HepG2 (cell line): ENCODE measurements around the gene ALDH3B2. TPM values are rescaled to one million over a fixed set of nuclear protein-coding genes. Genes with fewer than 3 reads are reported as not detected.

Experiments used
- ARNT2 ChIP-seq: sonication (generic); formaldehyde crosslinking; IDR thresholded peaks from 2 replicates; pipeline ENCODE4 v1.8.0; 2022; ENCODE audit warnings: mild to moderate bottlenecking, low read depth, missing genetic modification reagents, moderate library complexity
- ARNTL ChIP-seq: sonication (generic); formaldehyde crosslinking; IDR thresholded peaks from 2 replicates; pipeline ENCODE4 v1.4.0; 2020; ENCODE audit warnings: mild to moderate bottlenecking, missing genetic modification reagents
- CHD4 ChIP-seq: fragments of 200-600 bp; sonication (generic); IDR thresholded peaks from 2 replicates; pipeline ENCODE4 v1.7.0; 2017; ENCODE audit warnings: mild to moderate bottlenecking, low read length, borderline replicate concordance
- FLYWCH1 ChIP-seq: sonication (generic); formaldehyde crosslinking; IDR thresholded peaks from 2 replicates; pipeline ENCODE4 v1.8.1; 2023; ENCODE audit warnings: mild to moderate bottlenecking, missing genetic modification reagents
- HCFC1 ChIP-seq: fragments of 150-350 bp; IDR thresholded peaks from 2 replicates; pipeline ENCODE4 v1.6.1; 2014; ENCODE audit warnings: low read depth, low read length
- KDM5B ChIP-seq: sonication (generic); formaldehyde crosslinking; IDR thresholded peaks from 2 replicates; pipeline ENCODE4 v1.4.0; 2020; ENCODE audit warnings: missing genetic modification reagents, mild to moderate bottlenecking, borderline replicate concordance
- KLF11 ChIP-seq: IDR thresholded peaks from 2 replicates; pipeline ENCODE4 v1.6.1; 2016; ENCODE audit warnings: missing compliant biosample characterization
- MED13 ChIP-seq: sonication (generic); formaldehyde crosslinking; IDR thresholded peaks from 2 replicates; pipeline ENCODE4 v1.5.0; 2020; ENCODE audit warnings: missing genetic modification reagents
- NFE2L2 ChIP-seq: fragments of 150-350 bp; IDR thresholded peaks from 2 replicates; pipeline ENCODE4 v1.6.1; 2014; ENCODE audit warnings: low read length
- PAF1 ChIP-seq: IDR thresholded peaks from 2 replicates; pipeline ENCODE4 v1.6.1; 2016; ENCODE audit warnings: missing genetic modification reagents, missing compliant biosample characterization
- POLR2AphosphoS5 ChIP-seq: IDR thresholded peaks from 2 replicates; pipeline ENCODE4 v1.6.1; 2012; ENCODE audit warnings: low read depth, low read length
- RBAK ChIP-seq: sonication (generic); formaldehyde crosslinking; IDR thresholded peaks from 2 replicates; pipeline ENCODE4 v1.5.1; 2020; ENCODE audit warnings: mild to moderate bottlenecking, missing genetic modification reagents
- RFXANK ChIP-seq: IDR thresholded peaks from 2 replicates; pipeline ENCODE4 v1.6.1; 2016
- SOX5 ChIP-seq: IDR thresholded peaks from 2 replicates; pipeline ENCODE4 v1.6.1; 2016; ENCODE audit warnings: borderline replicate concordance
- ZBTB7A ChIP-seq: sonication (generic); formaldehyde crosslinking; IDR thresholded peaks from 2 replicates; pipeline ENCODE4 v1.8.0; 2022; ENCODE audit warnings: mild to moderate bottlenecking, missing genetic modification reagents
- ZFP37 ChIP-seq: sonication (generic); formaldehyde crosslinking; IDR thresholded peaks from 2 replicates; pipeline ENCODE4 v1.4.0; 2020; ENCODE audit warnings: missing genetic modification reagents, borderline replicate concordance
- ZIK1 ChIP-seq: sonication (generic); formaldehyde crosslinking; IDR thresholded peaks from 2 replicates; pipeline ENCODE4 v1.5.0; 2020; ENCODE audit warnings: mild to moderate bottlenecking, low read depth, missing genetic modification reagents, borderline replicate concordance
- ZNF20 ChIP-seq: sonication (generic); formaldehyde crosslinking; IDR thresholded peaks from 2 replicates; pipeline ENCODE4 v1.4.0; 2020; ENCODE audit warnings: mild to moderate bottlenecking, moderate library complexity, missing genetic modification reagents
- ZNF597 ChIP-seq: sonication (generic); formaldehyde crosslinking; IDR thresholded peaks from 2 replicates; pipeline ENCODE4 v1.5.0; 2020; ENCODE audit warnings: missing genetic modification reagents
- ZNF652 ChIP-seq: IDR thresholded peaks from 2 replicates; pipeline ENCODE4 v1.6.1; 2016; ENCODE audit warnings: low read depth, borderline replicate concordance
- ZNF660 ChIP-seq: sonication (generic); formaldehyde crosslinking; IDR thresholded peaks from 2 replicates; pipeline ENCODE4 v1.5.1; 2020; ENCODE audit warnings: mild to moderate bottlenecking, low read depth, missing genetic modification reagents, borderline replicate concordance
- ZNF678 ChIP-seq: sonication (generic); formaldehyde crosslinking; IDR thresholded peaks from 2 replicates; pipeline ENCODE4 v1.4.0; 2020; ENCODE audit warnings: mild to moderate bottlenecking, missing genetic modification reagents
- ZNF703 ChIP-seq: sonication (generic); formaldehyde crosslinking; IDR thresholded peaks from 2 replicates; pipeline ENCODE4 v1.5.1; 2020; ENCODE audit warnings: missing genetic modification reagents, mild to moderate bottlenecking, moderate library complexity, borderline replicate concordance
- ZNF776 ChIP-seq: sonication (generic); formaldehyde crosslinking; IDR thresholded peaks from 2 replicates; pipeline ENCODE4 v1.4.0; 2020; ENCODE audit warnings: mild to moderate bottlenecking, missing genetic modification reagents
- ZNF790 ChIP-seq: sonication (generic); formaldehyde crosslinking; IDR thresholded peaks from 2 replicates; pipeline ENCODE4 v1.8.0; 2022; ENCODE audit warnings: missing genetic modification reagents, mild to moderate bottlenecking, borderline replicate concordance
- polyA plus RNA-seq, 8 experiments: library from polyadenylated mRNA; depleted of rRNA in 3 of 8; stranded (reverse) in 7 of 8; unstranded in 1 of 8; fragments of >200 nt; fragmentation: Illumina TruSeq in 4 of 8; extraction: Trizol in 4 of 8; gene quantifications; 2 replicates each; pipeline versions ENCODE4 v1.2.1 to v1.2.3, GENCODE V29; 2011 to 2016; ENCODE audit warnings: low read depth in 4 of 8, missing spikeins in 1 of 8, mixed read lengths in 1 of 8; ENCODE audit not compliant: insufficient read depth in 1 of 8
- total RNA-seq, 5 experiments: library from RNA; depleted of rRNA; stranded (reverse); fragments of >200 nt; fragmentation: Illumina TruSeq; extraction: Trizol; gene quantifications; 2 replicates each; pipeline ENCODE4 v1.2.3, GENCODE V29; 2016; ENCODE audit warnings: low read depth in 1 of 5
- TF ChIP-seq, protein P1 (sequence below): sonication (generic); formaldehyde crosslinking; IDR thresholded peaks from 2 replicates; pipeline ENCODE4 v1.4.0; 2020; ENCODE audit warnings: missing genetic modification reagents
- TF ChIP-seq, protein P2 (sequence below): sonication (generic); formaldehyde crosslinking; IDR thresholded peaks from 2 replicates; pipeline ENCODE4 v1.9.0; 2021; ENCODE audit warnings: missing genetic modification reagents, mild to moderate bottlenecking, borderline replicate concordance

ALDH3B2 gene
- total and polyA plus RNA-seq, 2 of the 13 experiments (the other 11 are each of a cell fraction or from before 2014, with no cell fraction given), result not detected

DNA sequence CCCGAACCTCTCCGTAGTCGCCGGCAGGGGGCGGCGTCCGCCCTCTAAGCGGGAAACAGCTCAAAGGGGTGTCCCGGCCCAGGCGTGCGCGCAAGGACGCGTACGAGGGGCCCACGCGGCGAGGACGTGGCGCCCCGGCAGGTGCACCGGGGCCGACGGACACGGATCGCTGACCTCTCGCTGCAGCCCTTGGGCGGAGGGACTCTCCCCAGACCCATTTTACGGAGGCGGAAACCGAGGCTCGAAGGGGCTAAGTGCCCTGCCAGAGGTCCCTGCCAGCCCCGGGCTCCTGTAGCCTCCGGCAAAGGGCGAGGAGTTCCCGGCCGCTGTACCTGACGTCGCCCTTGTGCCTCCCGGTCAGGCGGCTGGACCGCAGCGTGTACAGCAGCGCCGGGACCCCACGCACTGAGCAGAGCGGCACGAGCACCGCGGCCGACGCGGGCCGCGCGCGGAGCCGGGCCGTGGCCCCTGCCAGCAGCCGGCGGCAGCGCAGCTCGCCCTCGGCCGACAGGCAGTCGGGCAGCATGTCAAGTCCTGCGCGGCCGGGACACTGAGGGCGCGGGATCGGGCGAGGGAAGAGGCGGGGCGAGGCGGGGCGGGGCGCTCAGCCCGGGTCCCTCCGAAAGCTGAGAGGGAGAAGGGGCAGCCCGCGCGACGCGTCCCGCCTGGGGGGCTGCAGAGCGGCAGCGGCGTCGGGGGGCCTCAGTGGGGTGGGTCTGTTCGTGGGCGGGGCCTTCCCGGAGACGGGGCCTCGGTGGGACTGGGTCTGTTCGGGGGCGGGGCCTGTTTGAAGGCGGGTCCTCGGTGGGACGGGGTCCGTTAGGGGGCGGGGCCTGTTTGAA lies 44.8 kb downstream of the ALDH3B2 start, which contains the start of gene NUDT8 (continued):
- TF ChIP-seq POLR2AphosphoS5, result 0 out of 2 replicates have a peak, but pooled peaks have one; percentile 5
- peak; percentile 54; the same call in 1 of the 2 replicates for TF ChIP-seq MED13 (CRISPR knock-in tag)
- TF ChIP-seq FLYWCH1, result peak; percentile 49; the same call in 1 of the 2 replicates
- 0 out of 2 replicates have a peak, but pooled peaks have one; percentile 31 for TF ChIP-seq SOX5 (CRISPR knock-in tag)
- peak; percentile 25 for TF ChIP-seq ZIK1
- TF ChIP-seq, protein P1, sequence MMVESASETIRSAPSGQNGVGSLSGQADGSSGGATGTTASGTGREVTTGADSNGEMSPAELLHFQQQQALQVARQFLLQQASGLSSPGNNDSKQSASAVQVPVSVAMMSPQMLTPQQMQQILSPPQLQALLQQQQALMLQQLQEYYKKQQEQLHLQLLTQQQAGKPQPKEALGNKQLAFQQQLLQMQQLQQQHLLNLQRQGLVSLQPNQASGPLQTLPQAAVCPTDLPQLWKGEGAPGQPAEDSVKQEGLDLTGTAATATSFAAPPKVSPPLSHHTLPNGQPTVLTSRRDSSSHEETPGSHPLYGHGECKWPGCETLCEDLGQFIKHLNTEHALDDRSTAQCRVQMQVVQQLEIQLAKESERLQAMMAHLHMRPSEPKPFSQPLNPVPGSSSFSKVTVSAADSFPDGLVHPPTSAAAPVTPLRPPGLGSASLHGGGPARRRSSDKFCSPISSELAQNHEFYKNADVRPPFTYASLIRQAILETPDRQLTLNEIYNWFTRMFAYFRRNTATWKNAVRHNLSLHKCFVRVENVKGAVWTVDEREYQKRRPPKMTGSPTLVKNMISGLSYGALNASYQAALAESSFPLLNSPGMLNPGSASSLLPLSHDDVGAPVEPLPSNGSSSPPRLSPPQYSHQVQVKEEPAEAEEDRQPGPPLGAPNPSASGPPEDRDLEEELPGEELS (CRISPR knock-in tag), result 0 out of 2 replicates have a peak, but pooled peaks have one; percentile 22
- peak; percentile 49 for TF ChIP-seq ZBTB7A (CRISPR knock-in tag)
- TF ChIP-seq ZNF660, result no peak
- TF ChIP-seq CHD4, result peak; percentile 73; the same call in 1 of the 2 replicates
- TF ChIP-seq ZFP37 (CRISPR knock-in tag), result no peak
- no peak for TF ChIP-seq ZNF597 (CRISPR knock-in tag)
- peak; percentile 85; the same call in 1 of the 2 replicates for TF ChIP-seq ZNF678 (CRISPR knock-in tag)
- TF ChIP-seq RBAK (CRISPR knock-in tag), result no peak
- 0 out of 2 replicates have a peak, but pooled peaks have one; percentile 47 for TF ChIP-seq KLF11
- TF ChIP-seq ZNF703 (CRISPR knock-in tag), result no peak
- TF ChIP-seq, protein P2, sequence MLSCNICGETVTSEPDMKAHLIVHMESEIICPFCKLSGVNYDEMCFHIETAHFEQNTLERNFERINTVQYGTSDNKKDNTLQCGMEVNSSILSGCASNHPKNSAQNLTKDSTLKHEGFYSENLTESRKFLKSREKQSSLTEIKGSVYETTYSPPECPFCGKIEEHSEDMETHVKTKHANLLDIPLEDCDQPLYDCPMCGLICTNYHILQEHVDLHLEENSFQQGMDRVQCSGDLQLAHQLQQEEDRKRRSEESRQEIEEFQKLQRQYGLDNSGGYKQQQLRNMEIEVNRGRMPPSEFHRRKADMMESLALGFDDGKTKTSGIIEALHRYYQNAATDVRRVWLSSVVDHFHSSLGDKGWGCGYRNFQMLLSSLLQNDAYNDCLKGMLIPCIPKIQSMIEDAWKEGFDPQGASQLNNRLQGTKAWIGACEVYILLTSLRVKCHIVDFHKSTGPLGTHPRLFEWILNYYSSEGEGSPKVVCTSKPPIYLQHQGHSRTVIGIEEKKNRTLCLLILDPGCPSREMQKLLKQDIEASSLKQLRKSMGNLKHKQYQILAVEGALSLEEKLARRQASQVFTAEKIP (CRISPR knock-in tag), result no peak
- no peak for TF ChIP-seq NFE2L2
- TF ChIP-seq ZNF652 (CRISPR knock-in tag), result no peak
- TF ChIP-seq PAF1 (CRISPR knock-in tag), result no peak
- peak; percentile 50; the same call in 1 of the 2 replicates for TF ChIP-seq ARNTL (CRISPR knock-in tag)
- TF ChIP-seq ZNF20 (CRISPR knock-in tag), result peak; percentile 55; the same call in 1 of the 2 replicates
- TF ChIP-seq HCFC1, result no peak
- peak; percentile 89 for TF ChIP-seq ARNT2 (CRISPR knock-in tag)
- peak; percentile 53; the same call in 1 of the 2 replicates for TF ChIP-seq ZNF776 (CRISPR knock-in tag)
- no peak for TF ChIP-seq ZNF790 (CRISPR knock-in tag)
- TF ChIP-seq RFXANK, result no peak
- TF ChIP-seq KDM5B (CRISPR knock-in tag), result peak; percentile 88
